ENCODE data around the gene MITF. TPM values are rescaled to one million over a fixed set of nuclear protein-coding genes. Genes with fewer than 3 reads are reported as not detected.

MITF gene
- total and polyA plus RNA-seq, 7 donors: 11.8 to 98.1 (median 49.9) TPM

- Histone ChIP-seq H3K4me3 (no peak overlapping the region), H3K27me3 (ENCODE audit: insufficient read depth in 3 of 3, low read length in 2 of 3) (no peaks in the 10 kb centered on the region), H3K27ac (no peak overlapping the region), H3K36me3 (ENCODE audit: insufficient read depth in 1 of 2, low read depth in 1 of 2) (no peaks in the 10 kb centered on the region), H3K4me1 (peaks cover 24% of the 10 kb centered on the region), H3K9me3 (no peaks in the 10 kb centered on the region)
- TF ChIP-seq, protein P1, sequence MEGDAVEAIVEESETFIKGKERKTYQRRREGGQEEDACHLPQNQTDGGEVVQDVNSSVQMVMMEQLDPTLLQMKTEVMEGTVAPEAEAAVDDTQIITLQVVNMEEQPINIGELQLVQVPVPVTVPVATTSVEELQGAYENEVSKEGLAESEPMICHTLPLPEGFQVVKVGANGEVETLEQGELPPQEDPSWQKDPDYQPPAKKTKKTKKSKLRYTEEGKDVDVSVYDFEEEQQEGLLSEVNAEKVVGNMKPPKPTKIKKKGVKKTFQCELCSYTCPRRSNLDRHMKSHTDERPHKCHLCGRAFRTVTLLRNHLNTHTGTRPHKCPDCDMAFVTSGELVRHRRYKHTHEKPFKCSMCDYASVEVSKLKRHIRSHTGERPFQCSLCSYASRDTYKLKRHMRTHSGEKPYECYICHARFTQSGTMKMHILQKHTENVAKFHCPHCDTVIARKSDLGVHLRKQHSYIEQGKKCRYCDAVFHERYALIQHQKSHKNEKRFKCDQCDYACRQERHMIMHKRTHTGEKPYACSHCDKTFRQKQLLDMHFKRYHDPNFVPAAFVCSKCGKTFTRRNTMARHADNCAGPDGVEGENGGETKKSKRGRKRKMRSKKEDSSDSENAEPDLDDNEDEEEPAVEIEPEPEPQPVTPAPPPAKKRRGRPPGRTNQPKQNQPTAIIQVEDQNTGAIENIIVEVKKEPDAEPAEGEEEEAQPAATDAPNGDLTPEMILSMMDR (IDR thresholded peaks at IDR 0.05): no peak
- DNase-seq: no peak
- intact Hi-C loops (cut with DNase I): no loop called here
- 42 to 68% (median 43%) methylated on average over 13 of the region's 13 CpGs for WGBS, 3 donors
- peak in 1 of 4 donors; percentile 32 for ATAC-seq
Measured at GRCh38 chr3:69888040-69888942, 149.0 kb downstream of the MITF start.

GRCh38 chr3:69888943-69889315, 149.7 kb downstream of the MITF start:
- Histone ChIP-seq H3K9me3 (no peaks in the 10 kb centered on the region), H3K27me3 (ENCODE audit: insufficient read depth in 3 of 3, low read length in 2 of 3) (no peaks in the 10 kb centered on the region), H3K4me1 (peaks cover 24% of the 10 kb centered on the region), H3K27ac (no peak overlapping the region), H3K4me3 (no peak overlapping the region), H3K36me3 (ENCODE audit: insufficient read depth in 1 of 2, low read depth in 1 of 2) (no peaks in the 10 kb centered on the region)
- 69 to 91% (median 76%) methylated on average over 3 of the region's 3 CpGs for WGBS, 3 donors
- peak in 1 of 4 donors; percentile 26 for ATAC-seq
- TF ChIP-seq, protein P1 (IDR thresholded peaks at IDR 0.05): no peak
- DNase-seq: no peak
- intact Hi-C loops (cut with DNase I): no loop called here

- Histone ChIP-seq H3K36me3 (ENCODE audit: insufficient read depth in 1 of 2, low read depth in 1 of 2) (no peaks in the 10 kb centered on the region), H3K27me3 (ENCODE audit: insufficient read depth in 3 of 3, low read length in 2 of 3) (no peaks in the 10 kb centered on the region), H3K27ac (no peak overlapping the region), H3K4me1 (peaks cover 24% of the 10 kb centered on the region), H3K4me3 (no peak overlapping the region), H3K9me3 (no peaks in the 10 kb centered on the region)
- DNase-seq (no peak), ATAC-seq (peak; percentile 58 to 73 (median 58))
- TF ChIP-seq, protein P1 (IDR thresholded peaks at IDR 0.05): no peak
- 96 to 98% (median 96%) methylated on average over 4 of the region's 4 CpGs for whole genome bisulfite sequencing, 3 donors
- intact Hi-C loops (cut with DNase I): no loop called here
Measured at GRCh38 chr3:69890084-69890483, 150.8 kb downstream of the MITF start.

- ATAC-seq (no peak), DNase-seq (no peak)
- peaks cover 24% of the 10 kb centered on the region for H3K4me1 ChIP-seq
- intact Hi-C loops (cut with DNase I): no loop called here
- no peak overlapping the region for H3K4me3 ChIP-seq
- no peaks in the 10 kb centered on the region for H3K27me3 ChIP-seq (ENCODE audit: insufficient read depth in 3 of 3, low read length in 2 of 3)
- WGBS, 3 donors: 84 to 88% (median 87%) methylated on average over 2 of the region's 2 CpGs
- H3K36me3 ChIP-seq (ENCODE audit: insufficient read depth in 1 of 2, low read depth in 1 of 2): no peaks in the 10 kb centered on the region
- H3K27ac ChIP-seq: no peak overlapping the region
- TF ChIP-seq, protein P1 (IDR thresholded peaks at IDR 0.05): no peak
- H3K9me3 ChIP-seq: no peaks in the 10 kb centered on the region
Measured at GRCh38 chr3:69890691-69891090, 151.4 kb downstream of the MITF start.

All from psoas muscle (tissue), 8 donors.